GM21723 (cell line): ENCODE data around the gene SENP1.

Experiments used
- ATAC-seq: cut with Tn5 transposase; IDR thresholded peaks from one replicate; pipeline ENCODE4 v1.9.1; 2021; ENCODE audit warnings: mild to moderate bottlenecking, moderate library complexity; ENCODE audit not compliant: unreplicated experiment

The SENP1 gene

DNA sequence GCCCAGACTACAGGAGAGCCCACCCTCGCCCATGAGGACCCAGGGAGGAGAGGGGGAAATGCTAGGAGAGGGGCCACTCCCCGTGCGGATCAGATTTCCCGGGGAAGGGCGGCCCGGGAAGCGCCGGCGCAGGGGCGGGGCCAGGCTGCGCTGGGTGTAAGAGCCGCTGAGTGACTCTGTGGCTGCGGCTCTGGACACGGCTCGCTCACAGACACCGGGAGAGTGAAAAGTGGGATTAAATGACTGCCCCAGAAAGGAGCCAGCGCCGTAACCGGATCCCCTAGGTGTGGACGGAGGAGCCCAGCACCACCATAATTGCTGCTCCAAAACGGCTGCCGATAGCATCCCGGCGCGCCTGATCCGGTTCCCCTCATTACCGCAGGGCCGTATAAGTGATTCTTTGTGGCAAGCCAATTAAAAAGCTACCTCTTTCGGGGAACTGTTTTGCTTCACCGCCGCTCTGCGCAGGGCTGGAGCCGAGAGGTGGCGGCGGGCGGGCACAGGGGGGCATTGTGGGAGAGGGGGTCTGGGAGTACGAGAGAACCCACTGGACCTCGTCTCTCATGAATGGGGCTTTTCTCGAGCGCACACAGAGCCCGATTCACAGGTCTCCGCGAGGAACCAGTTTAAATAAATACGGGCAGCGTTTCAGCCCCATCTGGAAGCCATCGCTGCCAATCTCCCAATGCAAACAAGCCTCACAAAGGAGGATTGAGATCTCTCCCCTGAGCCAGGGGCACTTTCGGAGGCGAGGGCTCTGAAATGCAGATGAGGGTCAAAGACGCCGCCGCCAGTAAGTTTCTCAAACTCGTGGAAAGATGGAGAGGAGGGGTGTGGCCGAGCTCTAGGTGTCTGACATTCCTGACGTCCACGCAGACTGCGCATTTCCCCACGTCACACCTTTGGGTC lies 104.1 kb downstream of the SENP1 start:
- ATAC-seq = no peak

DNA sequence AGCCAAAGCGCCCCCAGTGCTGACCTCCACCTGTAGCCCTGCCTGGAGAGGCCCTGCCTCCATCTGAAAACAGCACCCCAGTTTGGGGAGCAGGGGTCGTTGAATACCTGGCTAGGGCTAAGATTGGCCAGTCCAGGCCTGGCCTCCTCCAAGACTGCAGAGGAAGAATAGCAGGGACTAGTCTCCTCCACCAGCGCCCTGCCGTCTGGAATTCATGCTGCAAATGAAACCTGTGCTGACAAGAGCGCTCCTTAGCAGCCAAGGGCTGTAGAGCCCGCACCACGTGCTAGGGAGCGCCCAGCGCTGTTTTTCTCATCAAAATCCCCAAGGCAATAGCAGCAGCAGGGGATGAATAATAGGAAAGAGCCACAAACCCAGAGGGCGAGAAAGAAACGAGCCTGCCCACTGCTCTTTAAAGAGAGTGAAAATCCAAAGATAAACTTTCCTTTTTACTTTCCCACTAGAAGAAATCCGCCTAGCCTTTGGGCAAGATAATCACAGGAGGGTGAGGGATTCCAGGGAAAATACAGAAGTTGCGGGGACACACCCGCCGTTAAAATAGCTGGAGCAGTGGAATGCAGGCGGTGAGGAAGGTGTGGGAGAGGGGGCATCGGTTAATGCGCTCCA lies 104.9 kb downstream of the SENP1 start:
- no peak for ATAC-seq

DNA sequence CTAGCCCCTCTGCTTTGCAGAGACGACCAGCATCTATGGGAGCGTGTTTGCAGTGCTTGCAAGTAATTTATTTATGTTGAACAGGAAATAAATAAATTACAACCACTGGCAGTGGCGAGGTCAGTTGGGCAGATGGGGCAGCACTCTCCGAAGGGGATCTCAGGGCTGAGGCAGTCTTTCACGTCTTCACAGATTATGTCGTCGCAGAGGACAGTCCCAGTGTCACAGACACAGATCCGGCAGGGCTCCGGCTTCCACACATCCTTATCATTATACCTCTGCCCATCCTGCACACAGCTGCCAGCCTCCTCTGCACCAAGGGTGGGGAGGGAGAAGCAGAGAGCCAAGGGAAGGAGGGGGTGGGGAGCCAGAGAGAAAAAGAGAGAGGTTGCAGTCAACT lies 106.1 kb downstream of the SENP1 start:
- no peak for ATAC-seq

DNA sequence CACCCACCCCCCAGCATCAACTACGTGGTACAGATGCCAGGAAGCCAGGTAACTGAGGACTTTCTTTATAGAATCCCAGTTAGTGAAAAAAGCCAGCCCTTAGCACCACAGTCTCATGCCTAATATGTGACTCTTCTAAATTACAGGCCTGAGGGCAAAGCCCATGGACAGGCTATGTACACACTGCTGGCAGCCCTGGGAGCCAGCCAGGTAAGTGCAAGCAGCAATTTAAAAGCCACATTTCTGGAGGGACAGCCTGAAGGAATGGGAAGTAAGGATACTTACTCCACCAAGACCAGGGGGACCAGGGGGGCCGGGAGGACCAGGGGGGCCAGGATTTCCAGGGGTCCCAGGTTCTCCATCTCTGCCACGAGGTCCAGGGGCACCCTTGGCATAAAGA lies 108.6 kb downstream of the SENP1 start:
- no peak for ATAC-seq

DNA sequence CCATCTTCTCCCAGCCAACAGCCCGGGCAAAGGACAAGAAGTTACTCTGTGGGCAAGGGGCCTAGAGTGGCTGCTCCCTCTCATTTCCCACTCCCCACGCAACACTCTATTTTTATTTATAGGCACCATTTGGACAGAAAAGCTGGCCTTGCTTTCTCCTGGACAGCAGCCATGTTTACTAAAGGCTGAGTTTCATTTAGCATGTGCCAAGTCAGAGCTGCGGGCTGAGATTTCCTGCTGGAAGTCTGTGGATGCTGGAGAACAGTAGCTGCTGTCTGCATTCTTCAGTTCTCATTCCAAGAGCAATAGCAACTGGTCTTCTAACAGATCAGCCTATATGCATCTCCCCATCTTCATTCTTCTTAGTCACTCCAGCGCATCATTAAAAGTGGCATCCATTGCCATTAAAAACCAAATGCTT lies 109.9 kb downstream of the SENP1 start:
- no peak for ATAC-seq

DNA sequence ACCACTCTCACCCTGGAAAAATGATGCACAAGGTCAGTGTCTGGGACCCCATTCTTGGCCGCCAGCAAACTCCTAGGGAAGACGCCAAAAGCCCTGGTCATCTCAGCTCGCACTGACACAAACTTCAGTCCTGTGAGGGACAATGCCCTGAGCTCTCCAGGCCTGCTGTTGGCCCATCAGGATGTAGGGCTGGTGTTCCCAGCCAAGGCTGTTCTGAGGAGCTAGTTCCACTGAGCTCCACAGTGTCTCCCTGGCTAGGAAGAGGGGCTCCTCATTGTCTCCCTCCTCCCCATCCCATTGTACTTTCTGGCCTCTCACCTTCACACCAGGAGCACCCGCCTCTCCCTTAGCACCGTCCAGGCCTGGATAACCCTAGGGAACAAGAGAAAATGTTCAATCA lies 112.4 kb downstream of the SENP1 start:
- ATAC-seq = no peak
